NCI-H748 (cell line): ENCODE data around the gene ISM2.

Experiments used
- DNase-seq: peaks from one replicate; lab custom pipeline; 2025; ENCODE audit not compliant: unreplicated experiment; lab: John Stamatoyannopoulos, UW

ISM2 gene

DNA sequence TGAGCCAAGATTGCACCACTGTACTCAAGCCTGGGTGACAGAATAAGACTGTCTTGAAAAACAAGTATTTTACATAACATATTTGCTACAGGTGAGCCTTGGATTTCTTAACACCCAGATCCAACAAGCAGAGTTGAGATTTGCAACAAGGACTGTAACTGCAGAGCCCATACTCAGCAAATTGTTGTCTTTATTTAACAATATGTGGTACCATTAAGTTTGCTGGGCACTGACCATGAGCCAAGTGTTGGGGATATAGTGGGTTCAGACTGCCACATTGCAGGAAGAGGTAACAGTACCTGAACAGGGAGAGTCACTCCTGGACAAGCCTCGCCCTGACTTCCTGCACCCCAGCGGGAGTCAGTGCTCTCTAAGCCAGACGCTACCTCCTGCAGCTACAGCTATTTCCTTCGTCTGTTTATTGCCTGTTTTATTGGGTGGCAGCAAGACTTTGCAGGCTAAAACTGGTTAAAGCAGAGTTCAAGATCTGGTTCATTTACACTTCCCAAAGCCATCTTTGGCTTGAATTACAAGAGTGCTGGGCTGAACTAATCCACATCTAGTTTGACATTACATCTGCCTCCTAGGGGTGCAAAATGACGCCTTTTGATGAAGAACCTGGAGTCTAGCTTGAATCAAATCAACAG is 28.3 kb downstream of the ISM2 start:
- no peak for DNase-seq

DNA sequence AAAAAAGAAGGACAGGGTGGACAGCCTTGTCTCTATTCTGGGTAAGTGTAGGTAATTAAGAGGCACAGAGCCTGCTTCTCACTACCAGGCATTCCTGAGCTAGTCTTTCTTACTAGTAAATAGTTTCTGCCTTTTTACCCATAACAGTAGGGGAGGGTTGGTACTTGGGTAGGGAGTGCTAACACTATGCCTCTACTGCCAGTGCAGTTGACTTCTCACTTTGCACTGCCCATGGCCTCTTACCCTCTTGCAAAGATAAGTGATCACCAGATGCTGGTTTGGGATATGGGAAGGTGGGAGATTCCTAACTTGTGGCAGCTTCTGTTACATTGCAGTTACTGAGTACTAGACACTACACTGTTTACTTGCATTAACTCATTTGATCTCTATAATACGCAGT is 29.1 kb downstream of the ISM2 start:
- DNase-seq, result no peak

DNA sequence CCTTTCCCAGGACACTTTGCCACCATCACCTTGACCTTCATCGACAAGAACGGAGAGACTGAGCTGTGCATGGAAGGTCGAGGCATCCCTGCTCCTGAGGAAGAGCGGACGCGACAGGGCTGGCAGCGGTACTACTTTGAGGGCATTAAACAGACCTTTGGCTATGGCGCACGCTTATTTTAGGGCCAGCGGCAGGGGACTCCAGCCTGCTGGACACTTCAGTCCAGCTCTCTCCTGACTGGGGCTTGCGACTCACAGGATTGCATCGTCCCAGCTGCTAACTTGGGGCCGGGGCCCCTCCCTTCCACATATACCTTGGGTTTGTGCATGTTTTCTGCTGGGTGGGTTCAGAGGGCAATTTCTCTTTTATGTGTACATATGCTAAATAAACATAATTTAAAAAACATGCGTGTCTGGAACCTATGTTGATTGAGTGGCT is 29.5 kb downstream of the ISM2 start:
- no peak for DNase-seq

DNA sequence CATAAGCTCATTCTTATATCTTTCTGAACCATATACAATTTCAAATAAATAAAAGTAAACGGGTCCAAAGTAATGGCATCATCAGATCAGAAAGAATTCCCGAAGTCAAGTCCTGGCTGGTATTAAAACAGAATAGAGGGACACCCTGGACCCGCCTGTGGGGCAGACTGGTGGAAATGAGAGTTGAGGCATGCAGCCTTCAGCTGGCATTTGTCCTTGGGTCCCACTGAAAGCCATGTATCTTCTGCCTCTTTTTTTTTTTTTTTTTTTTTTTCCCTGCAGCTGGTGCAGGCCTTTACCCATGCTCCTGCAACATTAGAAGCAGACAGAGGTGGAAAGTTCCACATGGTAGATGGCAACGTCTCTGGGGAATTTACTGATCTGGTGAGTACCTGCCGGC is 30.8 kb downstream of the ISM2 start:
- DNase-seq, result no peak

DNA sequence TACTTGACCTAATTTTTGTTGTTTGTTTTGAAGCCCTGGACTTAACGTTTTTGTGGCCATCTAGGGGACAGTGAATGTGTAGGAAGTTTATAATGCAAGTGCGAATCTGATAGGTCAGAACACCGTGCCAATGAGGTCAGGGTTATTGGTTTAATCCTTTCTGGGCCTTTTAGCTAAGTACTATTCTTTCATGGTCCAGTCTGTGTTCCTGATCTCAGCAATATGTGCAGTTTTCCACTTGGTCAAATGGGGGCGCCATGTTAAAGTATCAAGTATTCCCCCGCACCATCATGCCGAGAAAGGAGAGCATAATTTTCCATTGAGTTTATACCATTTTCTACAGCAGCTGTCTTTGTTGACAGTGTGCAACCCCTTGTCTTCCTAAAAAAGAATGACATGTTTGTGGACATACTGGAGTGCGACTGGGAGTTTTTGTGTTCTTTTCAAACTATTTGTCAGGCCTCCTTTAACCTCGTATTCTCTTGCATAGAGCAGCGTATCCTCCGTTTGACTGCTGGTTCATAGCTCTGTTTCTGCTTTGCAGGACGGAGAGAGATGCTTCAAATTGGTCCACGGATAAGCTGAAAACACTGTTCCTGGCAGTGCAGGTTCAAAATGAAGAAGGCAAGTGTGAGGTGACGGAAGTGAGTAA is 39.4 kb downstream of the ISM2 start:
- peak; percentile 71 for DNase-seq

DNA sequence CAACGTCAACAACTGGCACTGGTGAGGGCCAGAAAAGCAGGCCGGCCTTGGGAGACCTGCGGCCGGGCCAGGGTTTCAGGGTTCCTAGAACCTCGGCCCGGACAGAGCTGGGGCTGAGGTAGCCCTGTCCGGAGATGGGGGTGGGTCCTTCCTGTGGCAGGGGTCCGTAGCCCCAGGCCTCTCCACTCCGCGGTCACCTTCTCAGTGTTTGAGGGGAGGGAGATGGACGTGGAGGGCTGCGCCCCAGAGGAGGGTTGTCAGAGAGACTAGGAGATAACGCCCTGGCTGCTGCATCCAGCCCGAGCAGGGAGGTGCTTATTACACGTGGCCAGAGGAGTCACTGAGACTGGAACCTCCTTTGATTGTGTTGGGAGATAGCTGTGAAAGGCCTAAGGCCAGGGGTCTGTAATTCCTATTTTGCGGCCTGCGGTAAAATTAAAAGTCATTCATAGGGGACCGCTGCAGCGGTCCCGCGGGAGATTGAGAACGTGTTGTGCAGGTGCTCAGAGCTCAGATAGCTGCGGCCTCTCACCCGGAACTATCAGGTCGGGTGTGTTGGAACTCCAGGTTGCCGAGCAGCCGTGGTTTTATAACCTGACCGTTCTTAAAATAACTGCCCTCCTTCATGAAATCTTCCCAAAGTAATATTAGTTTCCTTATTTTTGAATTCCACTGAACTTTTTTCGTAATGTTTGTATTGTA is 40.2 kb downstream of the ISM2 start:
- DNase-seq, result peak; percentile 63

DNA sequence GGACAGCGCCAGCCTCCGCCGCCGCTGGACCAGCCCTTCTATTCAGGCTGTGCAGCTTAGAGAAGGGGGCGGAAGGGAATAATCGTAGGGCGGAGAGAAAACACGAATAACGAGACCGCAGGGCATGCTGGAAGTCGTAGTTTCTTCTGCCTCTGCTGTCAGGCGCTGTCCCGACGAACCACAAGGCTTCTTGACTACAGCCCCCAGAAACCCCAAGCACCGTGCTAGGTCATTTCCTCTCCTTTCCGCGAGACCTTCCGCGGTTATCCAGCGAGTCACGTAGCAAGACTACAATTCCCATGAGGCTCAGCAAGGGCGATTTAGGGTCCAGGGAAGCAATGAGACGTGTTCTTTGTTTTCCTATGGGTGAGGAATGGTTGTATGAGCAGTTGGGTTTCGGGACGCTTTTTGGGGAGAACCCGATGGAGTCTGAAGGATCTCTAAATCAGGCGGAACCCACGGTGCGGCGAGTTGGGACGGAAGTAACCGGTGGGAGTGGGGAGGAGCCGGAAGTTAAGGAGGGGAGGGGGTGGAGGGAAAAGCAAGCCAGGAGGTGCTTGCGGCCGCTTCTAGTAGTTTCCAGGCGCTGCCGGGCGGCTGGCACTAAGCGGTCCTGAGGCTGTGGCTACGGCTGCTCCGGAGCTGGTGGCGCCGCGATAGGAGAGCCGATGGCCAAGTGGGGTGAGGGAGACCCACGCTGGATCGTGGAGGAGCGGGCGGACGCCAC is 40.9 kb downstream of the ISM2 start, which contains the start of the genes AHSA1 and VIPAS39:
Gene AHSA1 (plus strand): TSS at position 572 of the 727 bp plus-strand sequence. CDS start 97 bp downstream, at position 669.
Gene VIPAS39 (minus strand): TSS at position 80 of the 727 bp plus-strand sequence. CDS start 3,499 bp downstream, outside the sequence.
- peak; percentile 99 for DNase-seq

DNA sequence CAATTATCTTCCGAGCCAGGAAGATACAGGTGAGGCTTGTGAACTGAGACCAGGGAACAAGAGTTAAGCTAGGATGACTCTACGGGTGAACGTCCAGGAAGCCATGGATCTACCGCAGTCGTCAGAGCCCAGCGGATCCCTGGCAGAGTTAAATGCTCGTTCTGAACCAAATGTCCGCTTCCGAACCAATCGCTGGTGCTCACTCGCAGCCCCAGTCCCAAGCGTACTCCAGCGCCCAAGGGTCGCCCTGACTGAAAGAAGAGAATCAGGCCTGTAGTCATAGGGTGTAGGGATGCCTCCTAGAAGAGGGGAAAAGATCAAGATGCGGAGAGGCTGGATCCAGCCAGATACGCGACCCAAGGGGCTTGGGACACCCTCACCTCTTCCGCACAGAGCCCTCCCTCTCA is 41.5 kb downstream of the ISM2 start:
- DNase-seq, result no peak

DNA sequence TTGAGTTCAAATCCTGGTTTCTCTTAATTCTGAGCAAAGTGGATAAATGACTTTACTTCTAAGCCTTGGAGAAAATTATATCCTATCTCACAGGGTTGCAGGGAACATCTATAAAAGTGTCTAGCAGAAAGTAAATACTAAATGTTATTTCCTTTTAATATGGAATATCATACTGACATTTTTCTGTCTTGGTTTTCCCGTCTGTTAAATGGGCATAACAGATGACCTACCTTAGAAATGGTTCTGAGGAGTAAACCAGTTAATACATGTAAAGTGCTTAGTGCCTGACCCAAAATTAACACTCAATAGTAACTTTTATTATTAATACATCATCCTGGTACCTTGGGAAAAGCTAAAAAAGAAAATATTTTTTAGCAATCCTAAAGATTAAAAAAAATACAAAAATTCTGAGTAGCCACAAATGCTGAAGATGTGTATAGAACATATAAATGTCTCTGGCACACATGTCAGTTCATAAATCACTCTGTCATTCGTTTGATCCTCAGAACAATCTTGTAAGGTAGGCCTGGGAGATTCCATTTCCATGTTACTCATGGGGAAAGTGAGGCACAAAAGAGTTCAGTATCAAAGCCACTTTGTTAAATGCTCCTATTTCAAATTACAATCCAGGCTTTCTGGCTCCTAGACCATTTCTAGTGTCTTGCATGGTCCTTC is 42.5 kb downstream of the ISM2 start:
- DNase-seq, result no peak

DNA sequence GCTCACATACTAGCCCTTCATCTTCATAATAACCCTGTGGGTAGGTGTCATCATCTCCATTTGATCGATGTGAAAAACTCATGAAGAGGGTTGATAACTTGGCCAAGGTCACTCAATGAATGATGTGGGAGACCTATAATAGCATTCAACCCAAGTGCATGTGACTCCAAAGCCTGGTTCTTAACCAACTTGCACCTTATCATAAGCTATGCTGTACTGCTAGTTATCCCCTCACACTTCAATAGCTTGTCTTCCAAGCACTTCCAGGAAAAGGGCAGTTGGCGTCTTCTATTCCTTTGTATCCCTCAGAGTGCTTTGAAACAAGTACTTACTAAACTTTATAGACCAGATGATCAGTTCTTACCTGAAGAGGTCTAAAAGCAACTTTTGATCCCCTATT is 56.4 kb downstream of the ISM2 start:
- no peak for DNase-seq

DNA sequence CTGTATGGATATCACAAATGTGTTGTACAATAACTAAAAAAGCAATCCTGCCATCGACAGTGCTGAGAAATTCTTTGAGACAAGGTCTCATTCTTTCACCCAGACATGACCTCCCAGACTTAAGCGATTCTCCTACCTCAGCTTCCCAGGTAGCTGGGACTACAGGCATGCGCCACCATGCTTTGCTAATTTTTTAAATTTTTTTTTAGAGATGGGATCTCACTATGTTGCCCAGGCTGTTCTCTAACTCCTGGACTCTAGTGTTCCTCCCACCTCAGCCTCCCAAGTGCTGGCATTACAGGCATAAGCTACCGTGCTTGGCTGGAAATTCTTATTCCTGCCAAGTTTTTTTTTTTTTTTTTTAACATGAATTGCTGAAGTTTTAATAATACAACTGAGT is 58.8 kb downstream of the ISM2 start:
- DNase-seq, result no peak

DNA sequence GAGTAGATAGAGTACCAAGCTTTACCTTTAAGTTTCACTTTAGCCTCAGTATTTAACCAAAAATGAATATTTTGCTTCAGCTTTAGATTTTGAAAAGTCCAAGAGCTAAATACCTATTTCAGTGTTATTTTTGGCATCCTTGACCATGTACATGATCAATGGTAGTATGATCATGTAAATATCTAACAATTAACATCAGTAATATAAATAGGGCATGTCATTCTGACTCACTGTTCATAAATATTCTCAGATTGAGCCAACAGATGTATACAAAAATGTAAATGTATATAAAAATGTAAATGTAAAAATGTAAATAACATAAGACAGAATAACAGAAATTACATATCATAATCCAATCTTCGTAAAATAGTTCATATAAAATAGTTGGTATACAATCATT is 60.0 kb downstream of the ISM2 start:
- DNase-seq, result no peak

DNA sequence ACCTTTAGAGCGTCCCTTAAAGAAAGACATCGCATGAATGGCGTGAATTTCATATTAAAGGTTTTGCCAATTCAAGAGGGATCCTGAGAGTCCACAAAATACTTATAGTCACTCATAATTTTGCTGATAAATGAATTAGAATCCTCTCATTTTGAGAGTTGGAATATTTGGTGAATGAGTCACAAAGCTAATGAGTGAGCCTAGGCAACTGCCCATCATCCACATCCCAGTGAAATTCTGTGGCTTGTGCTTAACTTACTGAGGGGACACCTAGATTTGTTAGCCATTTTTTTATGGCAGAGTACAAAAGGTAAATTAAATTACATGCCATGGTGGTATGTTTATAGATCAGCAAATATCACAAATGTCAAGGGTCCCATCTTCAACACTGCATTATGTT is 62.6 kb downstream of the ISM2 start:
- DNase-seq, result no peak

DNA sequence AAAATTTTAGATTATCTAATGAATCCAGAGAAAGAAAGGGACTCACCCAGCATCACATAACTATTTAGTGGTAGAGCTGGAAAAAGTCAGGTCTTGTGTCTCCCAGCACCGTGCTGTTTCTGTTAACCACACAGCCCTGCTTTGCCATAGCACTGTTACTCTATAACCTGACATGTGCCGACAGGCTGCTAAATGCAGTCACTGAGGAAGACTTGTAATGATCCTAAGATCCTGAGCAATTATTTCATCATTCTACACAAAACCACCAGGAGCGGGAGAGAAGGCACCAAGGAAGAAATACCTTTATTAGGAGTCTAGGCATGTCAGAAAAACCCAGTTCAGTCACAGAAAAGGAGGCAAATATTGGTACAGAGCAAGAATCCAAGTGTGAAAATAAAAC is 72.2 kb downstream of the ISM2 start:
- no peak for DNase-seq

DNA sequence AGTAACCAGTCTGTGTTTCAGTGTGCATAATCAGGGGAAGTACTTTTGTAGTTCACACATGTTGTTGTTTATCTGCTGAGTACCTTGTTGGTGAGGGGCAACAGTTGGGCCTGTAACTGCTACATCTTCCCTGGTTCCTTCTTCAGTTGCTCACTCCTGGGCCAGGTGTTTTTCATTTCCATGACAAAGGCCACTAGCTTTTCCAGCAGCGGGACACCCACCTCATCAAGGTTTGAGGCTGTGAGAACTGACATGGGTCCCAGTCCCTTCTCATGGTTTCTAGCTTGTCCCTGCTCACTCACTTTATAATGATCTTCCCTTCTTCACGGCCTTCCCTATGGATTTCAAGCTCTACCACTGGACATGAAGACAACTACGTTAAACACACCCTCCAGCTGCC is 73.8 kb downstream of the ISM2 start:
- DNase-seq, result no peak
